Activated B cell treated with CpG ODN at 0.5 μM for 24 hours (primary cell): ENCODE data around the gene CHAF1A. TPM values are rescaled to one million over a fixed set of nuclear protein-coding genes. Genes with fewer than 3 reads are reported as not detected.

Source experiments
- ATAC-seq: fragments of 200-7000 bp; cut with Tn5 transposase; one replicate; pipeline ENCODE4 v1.10.0; 2021; ENCODE audit warnings: low read depth, mild to moderate bottlenecking, moderate library complexity
- CTCF ChIA-PET: fragments of 350-600 bp; sonication (Branson Sonifier 250); formaldehyde crosslinking; loops from one replicate; lab custom pipeline; 2021; ENCODE audit warnings: antibody characterized with exemption; lab: Charles Lee
- POLR2A ChIA-PET: fragments of 350-600 bp; sonication (Branson Sonifier 250); formaldehyde crosslinking; loops from one replicate; lab custom pipeline; 2021; ENCODE audit warnings: antibody characterized with exemption; lab: Charles Lee
- DNase-seq: peaks from one replicate; pipeline ENCODE4 v3.0.0; 2022
- H3K27ac Mint-ChIP-seq: one replicate; pipeline ENCODE4 v1.8.0; 2020; ENCODE audit warnings: mixed read lengths
- H3K27me3 Mint-ChIP-seq: one replicate; pipeline ENCODE4 v1.8.0; 2021; ENCODE audit warnings: mixed read lengths
- H3K36me3 Mint-ChIP-seq: one replicate; pipeline ENCODE4 v1.8.0; 2021; ENCODE audit warnings: low read depth, mixed read lengths
- H3K4me1 Mint-ChIP-seq: one replicate; pipeline ENCODE4 v1.8.0; 2021; ENCODE audit warnings: mixed read lengths
- H3K4me3 Mint-ChIP-seq: one replicate; pipeline ENCODE4 v1.8.0; 2020; ENCODE audit warnings: mild to moderate bottlenecking, mixed read lengths
- H3K9me3 Mint-ChIP-seq: one replicate; pipeline ENCODE4 v1.8.0; 2020; ENCODE audit warnings: mixed read lengths
- intact Hi-C: fragments of 100-400 bp; cut with micrococcal nuclease; formaldehyde crosslinking; loops from one replicate; pipeline ENCODE4 v1.15.1; 2024
- total RNA-seq: library from RNA; stranded (reverse); gene quantifications from 2 replicates; pipeline ENCODE4 v1.2.3, GENCODE V29; 2022
- TF ChIP-seq, protein P1 (sequence below): fragments of 200-600 bp; IDR thresholded peaks from one replicate; pipeline ENCODE4 v1.8.0; 2022; ENCODE audit warnings: antibody characterized with exemption, mild to moderate bottlenecking

Gene CHAF1A
- total RNA-seq, 1 donor from 2014 or later = 19.2 TPM

DNA sequence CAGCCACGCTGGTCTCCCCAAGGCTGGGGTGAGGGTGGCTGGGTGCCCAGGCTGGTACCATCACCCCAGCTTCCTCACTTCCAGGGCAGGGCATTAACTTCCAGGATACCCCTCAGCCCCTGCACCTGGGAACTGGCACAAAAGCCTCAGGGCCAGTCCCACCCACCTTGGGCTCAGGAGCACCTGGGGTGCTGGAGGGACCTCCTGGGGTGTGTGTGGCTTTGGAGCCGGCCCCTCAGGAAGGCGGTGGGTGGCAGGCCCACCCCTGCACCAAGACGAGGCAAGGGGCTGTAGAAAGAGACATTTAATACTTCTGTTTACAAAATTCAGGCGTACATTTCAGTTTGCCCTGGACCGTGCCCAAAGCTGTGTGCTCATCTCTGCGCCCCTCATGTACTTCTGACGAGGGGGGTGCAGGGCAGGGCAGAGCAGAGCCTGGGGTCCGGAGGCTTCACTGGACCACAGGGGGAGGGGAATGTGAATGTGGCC lies 42.3 kb upstream of the CHAF1A start:
- ChIA-PET POLR2A (no interaction called here), CTCF (no interaction called here)
- intact Hi-C loops = no loop called here
- no peaks in the 10 kb centered on the region for H3K4me1 Mint-ChIP-seq
- peaks cover 45% of the 10 kb centered on the region for H3K36me3 Mint-ChIP-seq
- ATAC-seq = no peak
- no peak overlapping the region for H3K27ac Mint-ChIP-seq
- H3K27me3 Mint-ChIP-seq = no peaks in the 10 kb centered on the region
- H3K9me3 Mint-ChIP-seq = no peaks in the 10 kb centered on the region
- H3K4me3 Mint-ChIP-seq = no peak overlapping the region
- no peak for DNase-seq
- TF ChIP-seq, protein P1, sequence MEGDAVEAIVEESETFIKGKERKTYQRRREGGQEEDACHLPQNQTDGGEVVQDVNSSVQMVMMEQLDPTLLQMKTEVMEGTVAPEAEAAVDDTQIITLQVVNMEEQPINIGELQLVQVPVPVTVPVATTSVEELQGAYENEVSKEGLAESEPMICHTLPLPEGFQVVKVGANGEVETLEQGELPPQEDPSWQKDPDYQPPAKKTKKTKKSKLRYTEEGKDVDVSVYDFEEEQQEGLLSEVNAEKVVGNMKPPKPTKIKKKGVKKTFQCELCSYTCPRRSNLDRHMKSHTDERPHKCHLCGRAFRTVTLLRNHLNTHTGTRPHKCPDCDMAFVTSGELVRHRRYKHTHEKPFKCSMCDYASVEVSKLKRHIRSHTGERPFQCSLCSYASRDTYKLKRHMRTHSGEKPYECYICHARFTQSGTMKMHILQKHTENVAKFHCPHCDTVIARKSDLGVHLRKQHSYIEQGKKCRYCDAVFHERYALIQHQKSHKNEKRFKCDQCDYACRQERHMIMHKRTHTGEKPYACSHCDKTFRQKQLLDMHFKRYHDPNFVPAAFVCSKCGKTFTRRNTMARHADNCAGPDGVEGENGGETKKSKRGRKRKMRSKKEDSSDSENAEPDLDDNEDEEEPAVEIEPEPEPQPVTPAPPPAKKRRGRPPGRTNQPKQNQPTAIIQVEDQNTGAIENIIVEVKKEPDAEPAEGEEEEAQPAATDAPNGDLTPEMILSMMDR = no peak

DNA sequence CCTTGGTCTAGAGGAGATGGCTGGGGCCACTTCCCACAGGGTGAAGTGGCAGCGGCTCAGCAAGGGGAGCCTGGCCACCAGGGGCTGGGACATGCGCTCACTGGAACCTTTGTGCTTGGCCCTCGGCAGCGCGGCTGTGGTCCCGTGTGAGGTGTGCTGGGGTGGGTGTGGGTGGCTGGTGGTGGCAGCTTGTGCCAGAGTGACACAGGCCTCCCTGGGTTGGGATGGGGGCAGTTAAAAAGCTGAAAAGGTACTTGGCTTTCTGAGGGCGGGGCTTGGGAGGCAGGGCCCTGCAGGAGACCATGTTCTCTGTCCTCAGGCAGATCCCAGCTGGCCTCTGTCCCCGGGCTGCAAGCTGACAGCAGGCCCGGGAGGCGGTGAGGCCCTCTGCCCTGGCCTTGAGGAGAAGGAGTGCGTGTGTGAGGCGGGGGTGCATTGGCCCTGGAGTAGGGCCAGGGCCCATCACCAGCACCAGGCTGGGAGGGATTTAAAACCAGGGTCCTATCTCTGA lies 41.7 kb upstream of the CHAF1A start:
- no peak overlapping the region for H3K27ac Mint-ChIP-seq
- TF ChIP-seq, protein P1 = no peak
- ATAC-seq (no peak), DNase-seq (no peak)
- intact Hi-C loops = no loop called here
- H3K4me1 Mint-ChIP-seq = no peaks in the 10 kb centered on the region
- no peaks in the 10 kb centered on the region for H3K9me3 Mint-ChIP-seq
- CTCF ChIA-PET = no interaction called here
- H3K4me3 Mint-ChIP-seq = no peak overlapping the region
- H3K27me3 Mint-ChIP-seq = no peaks in the 10 kb centered on the region
- POLR2A ChIA-PET = no interaction called here
- H3K36me3 Mint-ChIP-seq = peaks cover 45% of the 10 kb centered on the region

DNA sequence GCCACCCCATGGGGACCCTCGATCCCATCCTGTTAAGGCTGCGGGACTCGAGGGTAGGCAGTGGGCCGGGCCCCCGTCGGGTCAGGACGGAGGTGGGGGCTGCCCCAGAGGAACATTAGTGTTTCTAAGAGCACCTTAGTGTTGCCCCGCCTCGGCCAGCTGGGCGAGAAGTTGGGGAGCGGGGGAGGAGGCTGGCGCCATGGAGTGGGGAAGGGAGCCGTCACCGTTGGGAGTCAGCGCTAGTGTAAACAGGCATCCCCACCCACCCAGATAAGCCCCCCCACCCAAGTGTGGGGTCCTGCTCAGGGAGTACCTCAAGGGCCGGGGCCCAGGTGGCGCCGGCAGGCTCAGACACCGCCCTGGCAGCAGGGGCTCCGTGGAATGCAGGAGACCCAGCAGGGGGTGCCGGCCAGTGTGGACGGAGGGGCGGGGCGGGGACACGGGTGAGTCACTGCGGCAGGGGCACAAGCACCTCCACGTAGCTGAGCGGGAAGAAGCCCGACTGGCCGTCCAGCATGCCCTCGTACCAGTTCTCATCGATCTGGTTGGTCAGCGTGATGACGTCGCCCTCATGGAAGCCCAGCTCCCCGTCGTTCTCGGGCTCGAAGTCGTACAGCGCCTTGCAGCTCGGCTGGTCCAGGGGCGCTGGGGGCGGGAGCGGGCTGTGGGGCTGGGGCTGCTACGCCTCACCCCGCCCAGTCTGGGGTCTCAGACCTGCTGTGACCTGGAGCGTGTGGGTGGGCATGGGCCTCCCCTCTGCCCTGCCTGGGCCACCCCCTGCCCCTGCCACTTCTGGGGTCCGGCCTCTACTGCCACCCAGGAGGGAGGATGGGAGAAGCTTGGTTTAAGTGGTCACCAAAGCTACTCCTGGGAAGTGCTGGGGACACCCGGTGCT lies 41.0 kb upstream of the CHAF1A start:
- ChIA-PET CTCF (no interaction called here), POLR2A (no interaction called here)
- ATAC-seq (no peak), DNase-seq (no peak)
- H3K9me3 Mint-ChIP-seq = no peaks in the 10 kb centered on the region
- H3K4me1 Mint-ChIP-seq = no peaks in the 10 kb centered on the region
- H3K27me3 Mint-ChIP-seq = no peaks in the 10 kb centered on the region
- H3K27ac Mint-ChIP-seq = no peak overlapping the region
- TF ChIP-seq, protein P1 = no peak
- H3K4me3 Mint-ChIP-seq = no peak overlapping the region
- peaks cover 46% of the 10 kb centered on the region for H3K36me3 Mint-ChIP-seq
- intact Hi-C loops = no loop called here

DNA sequence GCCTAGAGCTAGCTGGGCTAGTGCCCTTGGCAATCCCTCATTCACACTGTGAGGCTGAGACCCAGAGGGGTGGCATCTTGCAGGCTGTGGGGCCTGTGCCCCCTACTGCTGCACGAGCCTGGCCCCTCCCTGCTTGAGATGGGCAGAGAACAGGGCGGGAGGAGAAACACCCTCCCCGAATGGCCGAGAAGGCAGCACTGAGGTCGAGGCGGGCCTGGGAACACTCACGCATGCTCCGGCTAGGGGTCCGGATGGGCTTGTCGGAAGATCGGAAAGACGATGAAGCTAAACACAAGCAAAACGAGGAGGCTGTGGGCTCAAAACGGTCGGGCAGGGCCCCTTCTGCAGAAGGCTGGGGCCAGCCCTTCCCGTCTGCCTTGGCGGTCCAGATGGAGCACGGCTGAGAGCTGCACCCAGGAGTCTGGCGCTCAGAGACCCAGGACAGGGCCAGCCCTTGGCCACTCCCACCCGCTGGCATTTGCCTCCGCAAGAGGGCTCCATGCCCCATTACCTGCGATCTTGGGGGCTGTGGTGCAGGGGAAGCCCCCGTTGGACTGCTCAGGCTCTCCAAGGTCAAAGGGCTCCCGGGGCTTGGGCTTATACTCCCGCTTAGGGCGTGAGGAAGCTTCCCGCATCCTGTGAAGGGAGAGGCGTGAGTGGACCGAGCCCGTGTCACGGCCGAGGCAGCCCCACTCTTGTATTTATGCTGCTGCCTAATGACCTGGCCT lies 40.2 kb upstream of the CHAF1A start:
- ATAC-seq = no peak
- no peak overlapping the region for H3K27ac Mint-ChIP-seq
- H3K27me3 Mint-ChIP-seq = no peaks in the 10 kb centered on the region
- H3K4me3 Mint-ChIP-seq = no peak overlapping the region
- no peak for DNase-seq
- no peaks in the 10 kb centered on the region for H3K4me1 Mint-ChIP-seq
- intact Hi-C loops = no loop called here
- TF ChIP-seq, protein P1 = no peak
- H3K9me3 Mint-ChIP-seq = no peaks in the 10 kb centered on the region
- ChIA-PET CTCF (no interaction called here), POLR2A (interaction anchor here (1.6 to 2.3 kb wide), 2 partner anchors 14 to 19 kb away, joined by 4 to 7 read pairs; partner anchors contain the start of gene MPND)
- H3K36me3 Mint-ChIP-seq = peaks cover 50% of the 10 kb centered on the region
